HG03280 (cell line): ENCODE measurements around the gene TM9SF2.

Experiments used
- ATAC-seq: cut with Tn5 transposase; IDR thresholded peaks from one replicate; pipeline ENCODE4 v1.9.1; 2021; ENCODE audit warnings: mild to moderate bottlenecking, moderate library complexity; ENCODE audit not compliant: unreplicated experiment

TM9SF2 gene

GRCh38 chr13:99575376-99576120 lies 74.3 kb downstream of the TM9SF2 start:
- ATAC-seq = no peak

GRCh38 chr13:99577934-99578917 lies 77.0 kb downstream of the TM9SF2 start:
- ATAC-seq = no peak

GRCh38 chr13:99580500-99581268 lies 79.4 kb downstream of the TM9SF2 start:
- no peak for ATAC-seq

GRCh38 chr13:99582511-99582910 lies 81.2 kb downstream of the TM9SF2 start:
- ATAC-seq = no peak

- ATAC-seq = no peak
These were observed 84.3 kb downstream of the TM9SF2 start for GRCh38 chr13:99585609-99586008.

GRCh38 chr13:99587021-99587420 lies 85.7 kb downstream of the TM9SF2 start:
- no peak for ATAC-seq

- ATAC-seq = no peak
These were observed 86.8 kb downstream of the TM9SF2 start for GRCh38 chr13:99587893-99588606.

- ATAC-seq = no peak
These were observed 88.3 kb downstream of the TM9SF2 start for GRCh38 chr13:99589575-99589974.

GRCh38 chr13:99590519-99591011 lies 89.3 kb downstream of the TM9SF2 start:
- no peak for ATAC-seq

- no peak for ATAC-seq
These were observed 94.9 kb downstream of the TM9SF2 start for GRCh38 chr13:99596180-99596579.

- no peak for ATAC-seq
These were observed 99.0 kb downstream of the TM9SF2 start for GRCh38 chr13:99600318-99600717.

GRCh38 chr13:99601535-99601934 lies 100.3 kb downstream of the TM9SF2 start:
- ATAC-seq = no peak

- no peak for ATAC-seq
These were observed 103.4 kb downstream of the TM9SF2 start for GRCh38 chr13:99604636-99605035.

GRCh38 chr13:99605420-99606323 lies 104.4 kb downstream of the TM9SF2 start:
- ATAC-seq = peak; percentile 57

GRCh38 chr13:99606324-99607066 lies 105.2 kb downstream of the TM9SF2 start, which contains the start of gene CLYBL:
Gene CLYBL, plus strand, starts transcription at chr13:99606690.
- peak; percentile 80 for ATAC-seq

GRCh38 chr13:99608345-99608744 lies 107.1 kb downstream of the TM9SF2 start:
- no peak for ATAC-seq

- ATAC-seq = no peak
These were observed 109.5 kb downstream of the TM9SF2 start for GRCh38 chr13:99610702-99611289.
